ENCODE results near the gene ACVR1.
"Not testable (repeated sequence)": the region's sequence is repeated elsewhere in the genome, so short reads cannot be mapped to it uniquely, and the experiment has no call there.

ACVR1 gene

DNA sequence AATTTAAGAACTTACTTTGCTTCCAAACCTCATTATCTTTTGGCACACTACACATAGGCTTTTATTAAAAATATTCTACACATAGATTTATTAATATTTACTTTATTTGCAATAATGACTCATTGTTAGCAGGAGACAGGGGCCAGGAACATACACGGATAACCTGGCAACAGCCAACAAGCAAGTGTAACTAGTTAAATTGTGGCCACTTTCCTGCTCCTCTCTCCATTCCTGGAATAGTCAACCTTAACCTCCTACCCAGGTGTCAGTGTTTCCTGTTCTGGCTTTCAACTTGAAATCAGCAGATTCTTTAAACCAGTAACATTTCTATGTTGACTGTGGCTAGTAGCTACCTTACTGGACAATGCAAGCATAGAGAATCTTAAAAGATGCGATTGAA is 26.5 kb downstream of the ACVR1 start:
- no peak for DNase-seq

DNA sequence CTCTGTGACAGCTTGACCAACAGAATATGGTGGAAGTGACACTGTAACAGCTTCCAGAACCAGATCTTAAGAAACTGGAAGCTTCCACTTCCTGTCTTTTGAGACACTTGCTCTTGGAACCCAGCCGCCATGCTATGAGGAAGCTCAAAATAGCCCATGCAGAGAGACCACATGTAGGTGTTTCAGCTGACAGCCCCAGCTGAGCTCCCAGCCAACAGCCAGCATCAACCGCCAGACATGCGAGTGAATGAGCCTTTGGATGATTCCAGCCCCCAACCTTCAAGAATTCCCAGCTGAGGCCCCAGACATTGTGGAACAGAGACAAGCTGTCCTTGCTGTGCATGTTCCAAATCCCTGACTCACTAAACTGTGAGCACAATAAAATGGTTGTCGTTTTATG is 27.9 kb downstream of the ACVR1 start:
- DNase-seq = no peak

DNA sequence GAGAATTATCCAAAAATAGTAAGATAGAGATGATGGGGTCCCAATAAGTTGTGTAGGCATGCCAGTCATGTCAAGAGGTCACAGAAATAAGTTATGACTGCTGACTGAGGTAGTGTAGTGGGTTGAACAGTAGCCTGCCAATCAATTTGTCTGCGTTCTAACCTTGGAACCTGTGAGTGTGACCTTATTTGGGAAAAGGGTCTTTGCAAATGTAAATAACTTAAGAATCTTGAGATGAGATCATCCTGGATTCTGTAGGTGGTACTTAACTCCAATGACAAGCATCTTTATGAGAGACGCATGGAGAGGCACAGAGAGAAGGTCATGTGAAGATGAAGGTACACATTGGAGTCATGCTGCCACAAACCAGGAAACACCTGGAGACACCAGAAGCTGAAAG is 31.0 kb downstream of the ACVR1 start:
- DNase-seq = no peak

DNA sequence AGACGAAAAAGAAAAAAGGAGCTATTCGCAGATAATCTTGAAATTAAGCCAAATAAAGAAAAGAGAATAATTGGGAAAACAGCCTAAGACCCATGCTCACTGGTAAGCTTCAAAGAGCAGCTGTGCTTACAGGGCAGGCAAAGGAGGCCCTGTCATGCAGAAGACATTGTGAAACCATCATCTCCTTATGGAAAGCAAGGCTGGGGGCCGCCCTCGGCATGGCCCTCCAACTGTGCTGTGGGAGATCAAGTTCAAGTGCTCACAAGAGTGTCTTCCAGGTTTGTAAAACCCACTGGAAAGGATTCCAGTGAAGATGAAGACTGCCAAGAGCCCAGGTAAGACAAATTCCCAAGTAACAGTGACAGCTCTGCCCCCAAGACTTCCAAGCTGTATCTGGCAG is 32.2 kb downstream of the ACVR1 start:
- no peak for DNase-seq

DNA sequence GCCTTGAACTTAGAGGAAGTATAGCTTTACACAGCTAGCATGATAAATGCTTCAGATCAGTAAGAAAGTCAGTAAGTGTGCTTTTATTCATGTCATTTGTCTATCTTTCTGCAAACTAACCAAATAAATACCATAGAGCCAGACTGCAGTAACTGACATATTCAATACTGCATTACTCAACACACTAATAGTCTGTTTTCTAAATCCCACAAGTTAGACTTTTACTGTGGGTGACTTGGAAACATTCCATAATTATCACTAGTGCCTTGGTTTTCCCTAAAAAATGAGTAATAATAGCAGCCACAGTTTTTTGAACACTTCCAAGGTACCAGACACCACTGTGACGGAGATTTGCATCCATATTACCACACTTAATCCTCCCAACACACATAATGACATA is 33.0 kb downstream of the ACVR1 start:
- no peak for DNase-seq

DNA sequence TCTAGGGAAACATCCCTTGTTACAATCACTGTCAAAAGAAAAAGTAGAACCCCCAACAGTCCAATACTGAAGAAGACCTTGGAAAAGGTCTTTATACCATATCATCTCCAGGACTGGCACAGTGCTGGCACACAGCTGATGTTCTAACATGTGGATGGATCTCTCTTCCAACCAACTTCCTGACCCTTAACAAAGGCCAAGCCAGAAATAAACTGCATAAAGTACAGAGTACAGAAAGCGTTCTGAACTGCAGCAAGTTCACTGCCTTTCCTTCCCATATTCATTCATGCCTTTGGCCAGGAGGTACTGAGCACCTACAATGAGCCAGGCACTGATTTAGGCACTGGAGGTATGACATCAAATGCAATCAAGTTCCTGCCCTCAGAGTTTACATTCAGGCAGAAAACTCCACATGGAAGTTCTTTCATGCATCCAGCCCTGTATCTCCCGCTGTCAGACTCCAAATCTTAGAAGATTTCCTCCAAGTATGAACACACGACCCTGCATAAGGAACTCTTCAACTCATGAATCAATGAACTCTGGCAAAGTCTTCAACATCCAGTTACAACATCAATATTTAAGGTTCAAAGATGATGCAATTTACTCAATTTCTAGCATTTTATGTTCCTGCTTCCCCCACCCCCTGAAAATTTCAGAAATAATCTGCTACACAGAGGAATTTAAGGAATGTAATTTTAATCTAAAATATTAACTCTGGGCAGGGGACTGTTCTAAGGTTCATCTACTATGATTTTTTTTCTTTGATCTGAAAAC is 33.8 kb downstream of the ACVR1 start:
- no peak for DNase-seq

DNA sequence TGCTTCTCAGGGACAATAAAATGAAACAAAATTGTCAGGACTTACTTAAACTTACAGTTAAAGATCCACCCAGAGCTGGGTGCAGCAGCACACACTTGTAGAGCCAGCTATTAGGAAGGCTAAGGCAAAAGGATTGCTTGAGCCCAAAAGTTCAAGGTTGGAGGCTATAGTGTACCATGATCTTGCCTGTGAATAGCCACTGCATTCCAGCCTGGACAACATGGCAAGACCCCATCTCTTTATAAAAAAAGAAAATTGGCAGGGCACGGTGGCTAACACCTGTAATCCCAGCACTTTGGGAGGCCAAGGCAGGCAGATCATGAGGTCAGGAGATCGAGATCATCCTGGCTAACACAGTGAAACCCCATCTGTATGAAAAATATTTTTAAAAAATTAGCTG is 34.6 kb downstream of the ACVR1 start:
- DNase-seq = no peak

DNA sequence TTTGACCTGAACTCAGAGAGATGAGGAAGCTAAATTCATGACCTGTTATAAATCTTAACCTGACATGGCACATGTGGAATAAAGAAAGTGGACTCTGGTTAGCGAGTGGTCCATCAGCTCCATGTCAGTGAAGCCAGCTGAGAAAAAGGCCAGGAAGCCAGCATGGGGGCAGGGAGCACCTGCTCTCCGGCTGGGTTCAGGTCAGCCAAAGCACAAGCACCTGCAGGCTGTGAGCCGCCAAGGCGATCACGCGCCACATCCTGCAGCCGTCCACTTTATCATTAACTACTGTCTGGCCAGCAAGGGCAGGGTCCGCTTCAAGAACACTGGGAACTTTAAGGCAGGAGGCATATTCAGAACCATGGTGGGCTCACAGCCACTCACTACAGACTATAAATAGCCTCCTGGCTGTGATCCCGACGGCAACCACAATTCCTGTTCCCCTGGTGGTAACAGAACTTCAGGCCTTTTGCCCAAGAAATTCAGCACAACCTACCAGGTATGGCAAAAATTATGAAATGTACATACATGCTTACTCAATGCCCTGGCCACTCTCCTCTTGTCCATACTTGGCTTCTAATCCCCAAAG is 35.5 kb downstream of the ACVR1 start:
- DNase-seq = no peak

DNA sequence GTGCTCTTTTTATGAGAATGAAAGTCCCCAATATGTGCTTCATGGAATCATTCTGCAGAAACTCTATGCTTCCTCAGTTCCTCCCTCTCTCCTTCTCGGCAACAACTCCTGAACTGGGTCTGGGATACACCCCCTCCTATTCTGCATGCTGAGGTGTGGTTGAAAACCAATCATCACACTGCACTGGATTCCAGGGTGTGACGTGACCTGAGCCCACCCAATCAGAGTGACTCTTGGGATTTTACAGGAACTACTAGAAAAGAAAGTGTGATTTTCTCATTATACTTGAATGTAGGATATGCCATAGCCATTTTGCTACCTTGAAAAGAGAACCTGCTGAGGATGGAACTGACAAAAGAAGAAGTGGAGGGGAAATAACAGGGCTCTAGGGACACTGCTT is 36.3 kb downstream of the ACVR1 start:
- no peak for DNase-seq

DNA sequence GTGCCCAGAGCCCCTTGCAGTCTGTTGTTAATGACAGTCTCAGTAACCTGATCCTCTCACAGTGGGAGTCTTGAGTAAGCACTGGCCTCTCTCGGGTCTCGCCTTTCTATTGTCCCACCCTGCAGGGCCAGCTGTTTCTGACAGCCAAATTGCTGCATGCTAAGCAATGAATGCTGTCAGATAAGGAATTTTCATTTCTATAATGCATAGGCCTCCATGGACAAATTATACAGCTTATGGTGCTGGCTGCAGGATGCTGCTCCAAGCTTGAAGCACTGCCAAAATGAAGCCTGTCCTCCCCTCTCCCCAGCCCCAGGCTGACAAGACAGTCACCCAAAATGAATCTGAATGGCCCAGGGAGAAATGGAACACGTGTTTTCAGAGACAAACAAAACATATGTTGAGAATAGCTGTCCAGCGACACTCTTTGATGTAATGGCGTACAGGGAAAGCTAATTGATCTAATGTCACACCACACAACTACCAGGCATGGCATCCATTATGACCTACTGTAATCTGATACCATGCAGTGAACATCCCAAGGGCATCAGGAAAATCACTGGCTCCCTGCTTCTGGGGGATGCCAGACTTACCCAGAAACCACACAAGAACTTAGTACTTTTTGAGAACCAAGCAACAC is 36.8 kb downstream of the ACVR1 start:
- peak; percentile 16 to 57 for DNase-seq

DNA sequence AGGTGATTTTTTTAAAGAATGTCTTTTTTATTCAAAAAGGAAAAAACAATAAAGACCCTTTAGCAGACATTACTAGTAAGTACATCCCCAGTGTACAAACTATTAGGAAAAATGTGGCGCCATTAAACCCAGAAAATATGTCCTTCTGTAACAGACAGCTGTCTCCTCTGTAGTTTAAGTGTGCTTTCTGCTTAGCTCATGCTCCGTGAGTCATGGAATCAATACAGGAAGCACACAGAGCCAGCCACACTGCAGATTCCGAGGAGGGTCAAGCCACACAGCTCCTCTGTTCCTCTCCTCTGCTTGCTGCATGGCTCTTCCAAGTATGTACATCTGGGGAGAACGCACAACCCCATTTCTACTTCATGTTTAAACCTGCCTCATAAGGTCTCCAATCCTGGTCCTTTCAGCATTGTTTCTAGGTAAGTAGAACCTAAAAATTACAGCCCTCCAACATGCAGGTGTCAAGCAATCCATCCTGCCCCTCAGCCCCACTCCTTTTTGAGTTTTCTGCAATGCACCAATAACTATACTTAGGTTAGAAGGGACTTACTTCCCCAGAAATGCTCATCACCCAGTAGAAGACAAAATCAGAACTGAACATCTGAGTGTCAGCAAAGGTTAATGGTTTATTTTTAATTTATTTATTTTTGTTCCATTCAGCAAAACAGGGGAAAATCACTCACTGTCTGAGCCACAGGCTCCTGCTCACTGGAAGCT is 37.5 kb downstream of the ACVR1 start:
- DNase-seq = peak; percentile 16 to 60

DNA sequence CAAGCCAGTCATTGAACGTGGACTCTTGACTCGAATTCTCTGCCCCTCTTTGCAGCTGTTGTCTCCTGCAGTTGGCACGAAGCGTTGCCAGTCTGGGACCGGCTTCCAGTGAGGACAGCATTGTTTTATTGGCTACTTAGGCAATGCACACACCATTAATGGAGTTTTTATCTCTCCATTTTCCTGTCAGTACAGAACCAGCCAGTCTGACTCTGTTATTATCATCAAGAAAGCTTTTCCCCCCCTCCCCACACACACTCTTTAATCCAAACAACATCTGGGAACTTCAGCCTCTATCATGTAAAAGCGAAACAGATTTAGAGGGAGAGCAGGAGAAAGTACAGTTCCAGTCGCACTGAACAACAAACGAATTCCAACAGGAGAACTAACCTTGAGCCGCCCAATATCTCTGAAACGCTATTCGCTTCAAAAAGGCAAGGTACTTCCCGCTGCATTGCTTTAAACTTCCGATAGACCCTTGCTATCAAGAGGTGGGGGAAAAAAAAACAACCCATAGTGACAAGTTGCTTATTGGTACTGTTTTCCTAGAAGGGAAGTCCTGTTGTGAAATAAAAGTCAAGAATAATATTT is 38.2 kb downstream of the ACVR1 start:
- no peak for DNase-seq

DNA sequence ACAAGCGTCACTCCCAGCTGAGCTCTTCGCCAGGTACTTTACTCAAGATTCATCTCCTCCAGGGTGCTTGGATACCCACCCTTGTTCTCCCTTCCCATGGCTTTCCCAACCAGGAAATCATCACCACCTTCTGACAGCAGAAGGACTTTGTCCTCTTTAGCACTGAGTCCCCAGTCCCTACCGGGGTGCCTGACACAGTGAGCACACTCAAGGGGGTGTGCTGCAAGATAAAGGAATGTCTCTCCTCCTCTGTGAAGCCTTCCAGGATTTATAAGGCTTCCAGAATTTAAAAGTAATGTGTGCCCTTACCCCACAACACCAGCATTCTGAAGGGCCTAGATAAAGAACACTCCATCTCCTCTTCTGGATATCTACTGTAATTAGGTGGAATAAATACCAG is 39.6 kb downstream of the ACVR1 start:
- DNase-seq = no peak

DNA sequence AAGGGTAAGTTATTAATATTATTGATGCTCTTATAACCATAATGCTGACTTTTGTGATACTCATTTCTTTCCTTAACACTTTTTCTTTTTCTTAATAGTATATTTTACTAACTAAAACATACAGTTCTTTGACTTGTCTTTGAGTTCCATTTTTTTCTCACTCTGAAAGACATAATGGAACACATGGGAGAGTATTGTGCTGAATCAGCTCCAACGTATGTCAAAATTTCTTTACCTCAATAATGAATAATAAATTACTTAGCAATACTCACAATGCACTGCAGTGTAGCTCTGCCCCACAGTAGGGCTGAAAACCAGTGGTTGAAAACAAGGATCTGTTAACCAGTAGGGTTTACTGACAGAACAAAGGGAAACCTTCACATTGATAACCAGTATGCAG is 40.7 kb downstream of the ACVR1 start:
- DNase-seq = no peak

DNA sequence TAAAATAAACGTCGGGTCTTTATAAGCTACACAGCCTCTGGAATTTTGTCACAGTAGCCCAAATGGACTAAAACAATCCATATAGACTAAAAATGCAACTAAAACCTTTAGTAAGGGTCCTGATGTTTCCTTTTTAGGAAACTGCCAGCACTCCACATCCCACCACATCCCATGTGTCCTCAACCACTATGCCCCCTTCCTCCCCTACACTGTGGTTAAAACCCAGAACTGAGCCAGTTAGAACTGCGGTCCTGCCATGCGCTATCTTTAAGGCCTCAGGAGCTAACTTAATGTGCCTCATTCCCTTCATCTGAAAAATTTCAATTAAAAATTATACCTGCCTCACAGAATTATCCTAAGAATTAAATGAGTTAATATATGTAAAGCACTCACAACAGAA is 41.1 kb downstream of the ACVR1 start:
- DNase-seq = no peak

DNA sequence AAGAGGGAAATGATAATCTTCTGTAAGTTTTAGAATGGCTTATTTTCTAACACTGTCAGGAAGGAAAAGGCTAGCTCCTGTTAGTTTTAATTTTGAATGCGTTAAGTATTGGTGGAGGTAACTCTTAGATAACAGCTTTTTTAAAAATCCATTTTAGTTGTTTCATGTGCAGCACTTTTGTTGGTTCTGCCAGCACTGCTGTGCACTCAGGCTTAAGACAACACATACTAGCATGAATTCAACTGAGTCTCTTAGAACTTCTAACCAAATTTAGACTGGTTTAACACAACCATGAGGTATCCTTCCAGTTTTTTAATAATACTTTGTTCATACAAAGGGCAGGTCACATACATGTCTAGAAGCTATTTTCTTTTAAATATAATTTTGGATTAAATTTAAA is 42.4 kb downstream of the ACVR1 start:
- DNase-seq = no peak

DNA sequence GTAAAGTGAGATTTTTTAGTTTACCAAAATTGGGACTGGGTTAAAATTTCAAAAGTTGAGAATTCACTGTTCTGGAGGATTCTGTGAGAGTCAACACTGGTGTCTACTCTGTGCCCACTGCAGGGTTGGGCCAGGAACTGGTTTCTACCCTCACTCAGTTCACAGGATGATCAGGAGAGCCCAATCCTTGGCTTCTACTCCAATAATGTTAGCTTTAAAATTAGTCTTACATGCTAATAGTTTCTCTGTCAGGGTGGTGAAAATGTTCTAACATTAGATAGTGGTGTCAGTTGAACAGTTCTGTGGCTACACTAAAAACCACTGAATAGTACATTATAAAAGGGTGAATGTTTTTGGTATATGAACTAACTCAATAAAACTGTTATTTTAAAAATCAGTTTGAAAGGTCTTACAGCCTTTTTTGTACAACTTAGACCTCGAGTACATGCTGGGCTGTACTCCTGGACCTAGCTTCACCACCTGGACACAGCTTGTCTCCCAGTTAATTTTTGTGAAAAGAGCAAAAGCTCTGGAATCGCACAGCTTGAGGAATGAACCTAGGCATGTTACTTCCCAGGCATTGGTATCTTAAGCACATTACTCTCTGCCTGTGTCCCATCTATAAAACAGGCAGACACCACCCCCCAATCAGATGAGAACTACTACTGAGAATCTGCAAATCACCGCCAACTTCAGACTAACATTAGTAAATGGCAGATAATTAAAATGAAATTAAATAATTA is 44.4 kb downstream of the ACVR1 start:
- DNase-seq = no peak

DNA sequence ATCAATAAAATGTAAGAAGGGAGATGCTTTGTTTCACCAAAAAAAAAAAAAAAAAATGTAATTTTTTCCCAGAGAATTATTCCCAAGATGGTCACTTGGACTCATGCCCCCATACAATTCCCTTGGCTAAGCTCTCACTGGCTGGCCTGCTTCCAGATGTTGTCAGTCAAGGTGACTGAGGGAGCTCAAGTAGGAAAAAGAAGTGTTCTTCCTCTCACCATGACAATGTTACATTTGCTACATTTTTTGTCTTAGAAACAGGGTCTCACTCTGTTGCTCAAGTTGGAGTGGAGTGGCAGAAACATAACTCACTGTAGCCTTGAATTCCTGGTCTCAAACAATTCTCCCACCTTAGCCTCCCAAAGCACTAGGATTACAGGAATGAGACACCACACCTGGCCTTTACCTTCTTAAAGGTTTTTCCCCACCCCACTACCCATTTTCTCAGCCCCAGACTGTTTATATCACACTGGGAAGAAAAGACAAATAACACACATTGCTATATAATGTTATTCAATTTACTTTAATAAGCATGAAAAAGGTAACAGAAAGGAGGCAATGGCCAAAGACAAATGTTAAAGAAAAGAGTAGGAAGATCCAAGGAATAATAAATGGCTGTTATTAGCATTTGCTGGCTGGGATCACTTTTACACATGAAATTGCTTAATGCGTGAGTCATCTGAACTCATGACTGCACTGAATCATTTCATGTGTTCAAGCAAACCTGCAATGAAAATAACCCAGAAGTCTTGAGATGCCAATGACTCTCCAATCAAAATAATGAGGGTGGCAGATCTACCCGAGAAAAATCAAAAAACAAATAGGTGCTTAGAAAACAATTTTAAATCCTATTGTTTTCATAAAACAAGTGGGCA is 45.2 kb downstream of the ACVR1 start:
- peak; percentile 57 to 72 for DNase-seq

DNA sequence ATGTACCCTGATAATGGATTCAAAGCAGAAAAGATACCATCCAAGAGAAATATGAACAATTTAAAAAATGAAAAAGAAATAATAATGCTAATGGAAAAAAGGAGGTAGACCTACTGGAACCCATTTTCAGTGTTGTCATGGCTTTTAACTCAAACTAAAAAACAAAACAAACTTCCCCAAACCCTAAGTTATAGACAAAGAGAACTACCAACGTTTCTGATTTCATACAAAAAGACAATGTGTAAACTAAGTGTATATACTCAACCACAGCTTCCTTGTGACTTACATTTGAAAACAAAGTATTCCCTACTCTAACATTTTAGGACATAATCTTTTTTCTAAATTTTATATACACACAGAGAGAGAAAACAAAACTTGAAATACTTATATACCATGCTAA is 45.9 kb downstream of the ACVR1 start:
- DNase-seq = no peak

DNA sequence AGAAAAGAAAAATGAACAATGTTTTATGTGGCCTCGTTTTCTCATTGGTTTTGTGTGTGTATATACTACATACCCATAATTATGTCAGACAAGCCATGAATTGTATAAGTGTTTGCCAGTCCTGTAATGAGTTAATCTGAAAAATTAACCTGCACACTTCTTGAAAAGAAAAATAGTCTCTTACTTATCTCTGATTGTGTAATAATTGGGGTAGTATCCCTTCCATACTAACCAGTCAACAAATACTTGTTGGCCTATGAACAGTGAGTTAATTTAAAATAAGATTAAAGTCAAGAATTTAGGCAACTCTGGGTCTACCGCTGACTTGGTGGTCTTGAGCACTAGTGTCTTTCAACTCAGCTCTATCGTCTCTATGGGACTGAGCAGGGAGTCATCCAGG is 48.8 kb downstream of the ACVR1 start:
- no peak for DNase-seq

DNA sequence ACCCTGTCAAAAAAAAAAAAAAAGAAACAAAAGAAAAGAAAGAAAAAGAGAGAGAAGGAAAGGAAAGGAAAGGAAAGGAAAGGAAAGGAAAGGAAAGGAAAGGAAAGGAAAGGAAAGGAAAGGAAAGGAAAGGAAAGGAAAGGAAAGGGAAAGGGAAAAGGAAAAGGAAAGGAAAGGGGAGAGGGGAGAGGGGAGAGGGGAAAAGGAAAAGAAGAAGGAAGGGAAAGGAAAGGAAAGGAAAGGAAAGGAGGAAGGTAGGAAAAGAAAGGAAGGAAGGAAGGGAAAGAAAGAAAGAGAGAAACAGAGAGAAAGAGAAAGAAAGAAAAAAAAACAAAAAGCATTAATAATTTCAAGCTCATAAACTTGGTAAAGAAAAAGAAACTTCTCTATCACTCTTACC is 49.5 kb downstream of the ACVR1 start:
- DNase-seq = not testable (repeated sequence)

DNA sequence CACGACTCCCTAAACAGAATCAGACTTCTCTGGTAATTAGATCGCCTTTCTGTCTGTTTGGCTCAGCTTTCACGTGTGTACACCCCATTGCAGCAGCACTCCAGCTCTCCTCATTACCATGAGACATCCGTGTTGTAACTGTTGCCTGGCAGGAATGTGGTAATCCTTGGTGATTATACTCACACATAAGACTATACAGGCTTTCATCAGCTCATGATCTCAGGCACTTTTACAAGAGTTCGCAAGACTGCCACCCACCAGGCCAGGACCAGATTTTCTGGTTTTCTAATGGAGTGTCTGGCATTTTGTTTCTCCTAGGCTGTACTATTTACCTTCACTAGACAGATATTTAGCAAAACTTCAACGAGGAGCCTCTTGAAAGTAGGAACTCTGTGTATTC is 50.2 kb downstream of the ACVR1 start:
- no peak for DNase-seq

Measured in SW 1271 (cell line).